Endothelial cell of umbilical vein (primary cell): Measurements from ENCODE around the gene MBTD1. TPM values are rescaled to one million over a fixed set of nuclear protein-coding genes. Genes with fewer than 3 reads are reported as not detected.

ENCODE experiments used
- BruUV-seq: library from RNA; stranded (reverse); fragments of 400-500 nt; replicated peaks from 2 replicates; lab custom pipeline; 2021; lab: Mats Ljungman, UMichigan
- CTCF ChIA-PET: fragments of 300-600, 350-600 bp; sonication (Branson Sonifier 250); formaldehyde crosslinking; loops from one replicate; lab custom pipeline; 2021; ENCODE audit warnings: antibody characterized with exemption, inconsistent platforms; lab: Charles Lee
- POLR2A ChIA-PET: fragments of 300-600, 350-600 bp; sonication (Branson Sonifier 250); formaldehyde crosslinking; loops from one replicate; lab custom pipeline; 2021; ENCODE audit warnings: antibody characterized with exemption, inconsistent platforms; lab: Charles Lee
- DNase-seq: peaks from one replicate; pipeline ENCODE4 v3.0.0-alpha.2; 2011; ENCODE audit warnings: low read depth, low spot score
- FAIRE-seq: peaks from 2 replicates; lab custom pipeline; 2011; peaks lifted over from hg19 to GRCh38; lab: Jason Lieb, UNC
- H2AFZ ChIP-seq: 2 replicates; pipeline ENCODE4 v1.6.0; 2012; ENCODE audit warnings: low read depth, low read length, control low read depth, inconsistent platforms
- H3K27ac ChIP-seq: 2 replicates; pipeline ENCODE4 v1.5.1; 2011; ENCODE audit warnings: low read depth, mild to moderate bottlenecking, control low read depth, low read length, moderate library complexity; ENCODE audit not compliant: insufficient read depth
- H3K27me3 ChIP-seq, 2 experiments: 2 replicates each; pipeline versions ENCODE4 v1.6.0 to v1.6.1; 2011; ENCODE audit warnings: low read length in 2 of 2, mixed read lengths in 1 of 2; ENCODE audit not compliant: control insufficient read depth in 2 of 2, insufficient read depth in 2 of 2
- H3K36me3 ChIP-seq, 2 experiments: 2 replicates in 1 of 2; 3 replicates in 1 of 2; pipeline ENCODE4 v1.5.1; 2011; ENCODE audit warnings: low read length in 2 of 2, mild to moderate bottlenecking in 1 of 2, moderate library complexity in 1 of 2; ENCODE audit not compliant: control insufficient read depth in 2 of 2, insufficient read depth in 2 of 2; ENCODE audit errors: extremely low read depth in 1 of 2
- H3K4me1 ChIP-seq: 3 replicates; pipeline ENCODE4 v1.5.1; 2011; ENCODE audit warnings: mild to moderate bottlenecking, low read length; ENCODE audit not compliant: control insufficient read depth, insufficient read depth; ENCODE audit errors: extremely low read depth
- H3K4me2 ChIP-seq: 2 replicates; pipeline ENCODE4 v1.6.1; 2011; ENCODE audit warnings: low read length, control low read depth, mixed read lengths; ENCODE audit not compliant: insufficient read depth
- H3K4me3 ChIP-seq, 3 experiments: fragments of 200-600 bp in 1 of 3; sonication (generic), shearing (Covaris generic) in 1 of 3; replicated peaks in 1 of 3; 2 replicates each; pipeline ENCODE4 v1.5.1; 2011 to 2016; ENCODE audit warnings: control low read depth in 3 of 3, low read length in 3 of 3, mild to moderate bottlenecking in 2 of 3, inconsistent platforms in 1 of 3, low read depth in 1 of 3, moderate library complexity in 1 of 3; ENCODE audit not compliant: insufficient read depth in 1 of 3
- H3K79me2 ChIP-seq: 2 replicates; pipeline ENCODE4 v1.6.0; 2012; ENCODE audit warnings: low read length, inconsistent platforms; ENCODE audit not compliant: control insufficient read depth, insufficient read depth
- H3K9ac ChIP-seq: replicated peaks from 2 replicates; pipeline ENCODE3; 2011; ENCODE audit warnings: low read length, control low read depth; ENCODE audit not compliant: insufficient read depth; ENCODE audit errors: extremely low read depth
- H3K9me1 ChIP-seq: replicated peaks from 3 replicates; pipeline ENCODE4 v1.6.0; 2011; ENCODE audit warnings: mild to moderate bottlenecking, low read length; ENCODE audit not compliant: control insufficient read depth, insufficient read depth; ENCODE audit errors: extremely low read depth
- H3K9me3 ChIP-seq: replicated peaks from 2 replicates; pipeline ENCODE4 v1.5.1; 2012; ENCODE audit warnings: low read length, inconsistent platforms; ENCODE audit not compliant: control insufficient read depth, insufficient read depth
- H4K20me1 ChIP-seq: replicated peaks from 2 replicates; pipeline ENCODE3; 2011; ENCODE audit warnings: mild to moderate bottlenecking, low read length; ENCODE audit not compliant: control insufficient read depth, insufficient read depth; ENCODE audit errors: extremely low read depth
- EZH2 ChIP-seq: IDR thresholded peaks from 2 replicates; pipeline ENCODE4 v1.6.1; 2012; ENCODE audit warnings: borderline replicate concordance, low read depth, mild to moderate bottlenecking, moderate library complexity, low read length, inconsistent platforms; ENCODE audit not compliant: severe bottlenecking
- FOS ChIP-seq: IDR thresholded peaks from 2 replicates; pipeline ENCODE4 v1.6.1; 2011; ENCODE audit warnings: mild to moderate bottlenecking, low read length, moderate library complexity, borderline replicate concordance; ENCODE audit not compliant: insufficient read depth
- GATA2 ChIP-seq: IDR thresholded peaks from 2 replicates; pipeline ENCODE4 v1.7.0; 2011; ENCODE audit warnings: low read depth, mild to moderate bottlenecking, moderate library complexity, mixed read lengths, low read length; ENCODE audit not compliant: insufficient read length, insufficient read depth
- JUN ChIP-seq: IDR thresholded peaks from 2 replicates; pipeline ENCODE4 v1.6.1; 2011; ENCODE audit warnings: borderline replicate concordance, low read depth; ENCODE audit not compliant: insufficient read length, insufficient read depth
- MAX ChIP-seq: IDR thresholded peaks from 2 replicates; pipeline ENCODE4 v1.6.1; 2011; ENCODE audit not compliant: insufficient read depth, insufficient read length
- MYC ChIP-seq: IDR thresholded peaks from one replicate; pipeline ENCODE4 v1.6.1; 2011; ENCODE audit warnings: mild to moderate bottlenecking, low read depth, low read length
- POLR2A ChIP-seq: IDR thresholded peaks from 2 replicates; pipeline ENCODE4 v1.6.1; 2012; ENCODE audit warnings: low read depth, mild to moderate bottlenecking, control low read depth, low read length
- POLR2AphosphoS5 ChIP-seq: IDR thresholded peaks from 2 replicates; pipeline ENCODE4 v1.6.1; 2012; ENCODE audit warnings: low read depth, mild to moderate bottlenecking, control low read depth, low read length, moderate library complexity; ENCODE audit not compliant: insufficient read depth
- dilution Hi-C: fragments of 300-500 bp; cut with MboI; formaldehyde crosslinking; loops from one replicate; pipeline ENCODE4 v1.15.0; 2019; ENCODE audit warnings: low sequenced_read_pairs; ENCODE audit not compliant: extremely low pct_ligation_motif_present
- intact Hi-C: fragments of 100-400 bp; cut with micrococcal nuclease; formaldehyde crosslinking; loops from one replicate; pipeline ENCODE4 v1.10.0; 2022
- polyA plus RNA-seq, 4 experiments: library from polyadenylated mRNA; depleted of rRNA in 3 of 4; stranded (reverse) in 3 of 4; unstranded in 1 of 4; fragments of >200 nt; gene quantifications; 2 replicates each; pipeline versions ENCODE4 v1.2.1 to v1.2.3, GENCODE V29; 2011 to 2012; ENCODE audit warnings: missing spikeins in 1 of 4
- total RNA-seq: library from RNA; stranded (reverse); gene quantifications from 2 replicates; pipeline ENCODE4 v1.2.3, GENCODE V29; 2021
- TF ChIP-seq, protein P1 (sequence below), 2 donors: IDR thresholded peaks; 1 replicate in 1 of 2; 2 replicates in 1 of 2; pipeline ENCODE4 v1.5.1; 2011; ENCODE audit warnings: low read length in 2 of 2, mild to moderate bottlenecking in 2 of 2, moderate library complexity in 2 of 2, control low read depth in 1 of 2, inconsistent platforms in 1 of 2, low read depth in 1 of 2; ENCODE audit not compliant: insufficient read depth in 1 of 2; ENCODE audit errors: extremely low read depth in 1 of 2

Gene MBTD1
- total and polyA plus RNA-seq, 2 donors (not counting 3 experiments of a cell fraction or from before 2014, with no cell fraction given) = 4.8 to 14.0 TPM

DNA sequence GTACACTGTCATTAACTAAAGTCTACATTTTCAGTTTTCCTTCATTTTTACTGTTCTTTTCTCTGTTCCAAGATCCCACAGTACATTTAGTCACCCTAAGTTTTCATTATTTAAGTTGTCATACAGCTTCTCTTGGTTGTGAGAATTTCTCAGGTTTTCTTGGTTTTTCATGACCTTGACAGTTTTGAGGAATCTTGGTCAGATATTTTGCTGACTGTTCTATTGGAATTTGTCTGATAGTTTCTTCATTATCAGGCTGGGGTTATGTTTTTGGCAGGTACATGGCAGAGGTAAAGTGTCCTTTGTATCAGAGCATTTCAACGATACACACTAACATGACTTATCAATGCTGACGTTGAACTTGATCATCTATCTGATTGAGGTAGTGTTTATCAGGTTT lies 19.6 kb downstream of the MBTD1 start:
- no peaks in the 10 kb centered on the region for H4K20me1 ChIP-seq
- no peak overlapping the region for H3K4me2 ChIP-seq
- ChIA-PET POLR2A (no interaction called here), CTCF (interaction anchor here (1.2 kb wide), 1 partner anchor 11 kb away, joined by 3 read pairs; no protein-coding TSS in a partner anchor)
- H3K27me3 ChIP-seq = no peaks in the 10 kb centered on the region
- BruUV-seq = no TSS peak
- no peak for TF ChIP-seq EZH2
- TF ChIP-seq POLR2AphosphoS5 = no peak
- no peak for TF ChIP-seq GATA2
- TF ChIP-seq MAX = no peak
- TF ChIP-seq JUN = no peak
- TF ChIP-seq, protein P1, sequence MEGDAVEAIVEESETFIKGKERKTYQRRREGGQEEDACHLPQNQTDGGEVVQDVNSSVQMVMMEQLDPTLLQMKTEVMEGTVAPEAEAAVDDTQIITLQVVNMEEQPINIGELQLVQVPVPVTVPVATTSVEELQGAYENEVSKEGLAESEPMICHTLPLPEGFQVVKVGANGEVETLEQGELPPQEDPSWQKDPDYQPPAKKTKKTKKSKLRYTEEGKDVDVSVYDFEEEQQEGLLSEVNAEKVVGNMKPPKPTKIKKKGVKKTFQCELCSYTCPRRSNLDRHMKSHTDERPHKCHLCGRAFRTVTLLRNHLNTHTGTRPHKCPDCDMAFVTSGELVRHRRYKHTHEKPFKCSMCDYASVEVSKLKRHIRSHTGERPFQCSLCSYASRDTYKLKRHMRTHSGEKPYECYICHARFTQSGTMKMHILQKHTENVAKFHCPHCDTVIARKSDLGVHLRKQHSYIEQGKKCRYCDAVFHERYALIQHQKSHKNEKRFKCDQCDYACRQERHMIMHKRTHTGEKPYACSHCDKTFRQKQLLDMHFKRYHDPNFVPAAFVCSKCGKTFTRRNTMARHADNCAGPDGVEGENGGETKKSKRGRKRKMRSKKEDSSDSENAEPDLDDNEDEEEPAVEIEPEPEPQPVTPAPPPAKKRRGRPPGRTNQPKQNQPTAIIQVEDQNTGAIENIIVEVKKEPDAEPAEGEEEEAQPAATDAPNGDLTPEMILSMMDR (IDR thresholded peaks at IDR 0.05; ENCODE audit: extremely low read depth in 1 of 2, insufficient read depth in 1 of 2, low read depth in 1 of 2, low read length in 2 of 2) = no peak
- no peak for TF ChIP-seq MYC
- TF ChIP-seq FOS = no peak
- TF ChIP-seq POLR2A = no peak
- intact Hi-C loops = no loop called here
- no peak overlapping the region for H3K9ac ChIP-seq
- FAIRE-seq = no peak
- H3K36me3 ChIP-seq = no peaks in the 10 kb centered on the region
- H2AFZ ChIP-seq = no peak overlapping the region
- peaks cover 11% of the 10 kb centered on the region for H3K79me2 ChIP-seq
- H3K9me3 ChIP-seq = no peaks in the 10 kb centered on the region
- DNase-seq = no peak
- no peak overlapping the region for H3K4me3 ChIP-seq
- dilution Hi-C loops = no loop called here
- no peak overlapping the region for H3K27ac ChIP-seq
- H3K9me1 ChIP-seq = no peaks in the 10 kb centered on the region
- peaks cover 21% of the 10 kb centered on the region for H3K4me1 ChIP-seq
